Lower leg skin (tissue), 3 donors: Measurements from ENCODE around the gene RPS6KC1.

Experiments
- POLR2A ChIP-seq, 2 donors: fragments of 450-650 bp; IDR thresholded peaks; one replicate each; pipeline ENCODE4 v1.6.1; 2016 to 2017; ENCODE audit warnings: antibody characterized with exemption in 2 of 2, mild to moderate bottlenecking in 1 of 2, moderate library complexity in 1 of 2
- TF ChIP-seq, protein P1 (sequence below), 3 donors: fragments of 450-650 bp; IDR thresholded peaks; one replicate each; pipeline ENCODE4 v1.5.1; 2016; ENCODE audit warnings: antibody characterized with exemption in 3 of 3, mild to moderate bottlenecking in 3 of 3, moderate library complexity in 2 of 3

DNA sequence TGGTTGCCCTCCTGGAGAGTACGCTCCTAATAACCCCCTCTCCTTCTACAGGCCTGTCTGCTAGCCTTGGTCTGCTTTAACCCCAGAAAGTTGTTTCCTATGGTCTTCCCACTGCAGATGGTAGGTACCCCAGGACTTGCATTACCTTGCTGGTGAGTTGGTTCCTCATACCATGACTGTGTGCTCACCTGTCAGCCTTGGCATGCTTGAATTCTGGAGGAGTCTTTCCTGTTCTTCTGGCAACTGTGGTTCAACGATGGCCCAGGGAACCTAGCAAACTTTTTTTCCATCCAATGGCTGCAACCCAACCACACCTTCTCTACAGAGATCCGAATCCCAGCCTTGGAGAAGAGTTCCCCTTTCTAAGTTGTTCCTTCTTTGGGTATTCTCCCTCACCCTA is 36.9 kb downstream of the RPS6KC1 start:
- TF ChIP-seq POLR2A (IDR thresholded peaks at IDR 0.05) = no peak
- TF ChIP-seq, protein P1, sequence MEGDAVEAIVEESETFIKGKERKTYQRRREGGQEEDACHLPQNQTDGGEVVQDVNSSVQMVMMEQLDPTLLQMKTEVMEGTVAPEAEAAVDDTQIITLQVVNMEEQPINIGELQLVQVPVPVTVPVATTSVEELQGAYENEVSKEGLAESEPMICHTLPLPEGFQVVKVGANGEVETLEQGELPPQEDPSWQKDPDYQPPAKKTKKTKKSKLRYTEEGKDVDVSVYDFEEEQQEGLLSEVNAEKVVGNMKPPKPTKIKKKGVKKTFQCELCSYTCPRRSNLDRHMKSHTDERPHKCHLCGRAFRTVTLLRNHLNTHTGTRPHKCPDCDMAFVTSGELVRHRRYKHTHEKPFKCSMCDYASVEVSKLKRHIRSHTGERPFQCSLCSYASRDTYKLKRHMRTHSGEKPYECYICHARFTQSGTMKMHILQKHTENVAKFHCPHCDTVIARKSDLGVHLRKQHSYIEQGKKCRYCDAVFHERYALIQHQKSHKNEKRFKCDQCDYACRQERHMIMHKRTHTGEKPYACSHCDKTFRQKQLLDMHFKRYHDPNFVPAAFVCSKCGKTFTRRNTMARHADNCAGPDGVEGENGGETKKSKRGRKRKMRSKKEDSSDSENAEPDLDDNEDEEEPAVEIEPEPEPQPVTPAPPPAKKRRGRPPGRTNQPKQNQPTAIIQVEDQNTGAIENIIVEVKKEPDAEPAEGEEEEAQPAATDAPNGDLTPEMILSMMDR (IDR thresholded peaks at IDR 0.05) = no peak
